ENCODE measurements around the gene NRBP1.

- TF ChIP-seq POLR2A (IDR thresholded peaks at IDR 0.05; ENCODE audit: low read depth, low read length) (no peak), POLR2AphosphoS5 (IDR thresholded peaks at IDR 0.05; ENCODE audit: low read depth, low read length) (no peak)
Measured at GRCh38 chr2:27445155-27445554, 16.7 kb downstream of the NRBP1 start.

All from GM12892 (cell line).